Choroid plexus epithelial cell (primary cell): ENCODE measurements around the gene NBPF11.
"Not testable (repeated sequence)": the region's sequence is repeated elsewhere in the genome, so short reads cannot be mapped to it uniquely, and the experiment has no call there.

Experiments used
- DNase-seq: peaks from one replicate; pipeline ENCODE4 v3.0.0-alpha.2; 2010; ENCODE audit warnings: low read depth
- H3K4me3 ChIP-seq: 2 replicates; pipeline ENCODE4 v1.5.1; 2011; ENCODE audit warnings: low read depth, mild to moderate bottlenecking, control low read depth, low read length, moderate library complexity
- CTCF ChIP-seq: conservative IDR thresholded peaks from 2 replicates; pipeline ENCODE4 v1.5.1; 2011; ENCODE audit warnings: low read depth, mild to moderate bottlenecking, control low read depth, inconsistent platforms, low read length, moderate library complexity

Gene NBPF11

DNA sequence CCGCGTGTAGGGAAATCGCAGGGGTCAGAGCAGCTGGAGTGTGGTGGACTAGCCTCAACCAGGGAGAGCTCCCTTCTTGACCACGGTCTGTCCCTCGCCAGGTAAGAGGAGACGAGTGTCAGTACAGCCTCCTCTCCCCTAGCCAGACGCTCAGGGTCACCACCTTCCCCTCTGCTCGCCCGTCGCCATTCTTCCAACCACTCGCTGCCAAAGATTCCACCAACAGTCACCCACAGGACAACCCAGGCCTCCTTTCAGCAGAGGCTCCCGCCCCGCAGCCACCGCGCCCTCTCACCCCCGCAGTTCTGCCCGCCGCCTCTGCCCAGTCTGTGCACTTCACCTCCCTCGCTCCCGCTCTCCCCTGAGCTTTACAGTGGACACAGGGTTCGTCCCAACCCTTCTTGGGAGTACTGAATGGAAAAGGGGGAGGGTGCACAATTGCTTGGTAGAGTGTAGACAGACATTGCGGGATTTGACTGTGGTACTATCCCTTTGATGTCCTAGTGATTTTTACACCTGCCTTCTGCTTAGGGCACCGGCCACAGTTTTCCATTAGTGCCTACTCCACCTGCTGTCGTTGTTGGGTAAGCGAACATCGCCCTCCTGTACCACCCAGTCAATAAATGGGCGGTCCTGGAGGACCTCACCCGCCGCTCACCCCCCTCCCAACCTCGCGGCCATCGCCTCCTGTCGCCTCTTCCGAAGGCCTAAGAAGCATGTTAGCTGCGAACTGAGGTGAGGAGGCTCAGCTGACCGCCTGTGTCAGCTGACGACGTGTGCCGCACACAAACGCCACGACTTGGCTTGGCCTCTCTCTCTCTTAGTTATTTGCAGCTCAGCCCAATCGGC lies 9.2 kb upstream of the NBPF11 start:
- no peak for TF ChIP-seq CTCF
- no peak overlapping the region for H3K4me3 ChIP-seq
- no peak for DNase-seq

DNA sequence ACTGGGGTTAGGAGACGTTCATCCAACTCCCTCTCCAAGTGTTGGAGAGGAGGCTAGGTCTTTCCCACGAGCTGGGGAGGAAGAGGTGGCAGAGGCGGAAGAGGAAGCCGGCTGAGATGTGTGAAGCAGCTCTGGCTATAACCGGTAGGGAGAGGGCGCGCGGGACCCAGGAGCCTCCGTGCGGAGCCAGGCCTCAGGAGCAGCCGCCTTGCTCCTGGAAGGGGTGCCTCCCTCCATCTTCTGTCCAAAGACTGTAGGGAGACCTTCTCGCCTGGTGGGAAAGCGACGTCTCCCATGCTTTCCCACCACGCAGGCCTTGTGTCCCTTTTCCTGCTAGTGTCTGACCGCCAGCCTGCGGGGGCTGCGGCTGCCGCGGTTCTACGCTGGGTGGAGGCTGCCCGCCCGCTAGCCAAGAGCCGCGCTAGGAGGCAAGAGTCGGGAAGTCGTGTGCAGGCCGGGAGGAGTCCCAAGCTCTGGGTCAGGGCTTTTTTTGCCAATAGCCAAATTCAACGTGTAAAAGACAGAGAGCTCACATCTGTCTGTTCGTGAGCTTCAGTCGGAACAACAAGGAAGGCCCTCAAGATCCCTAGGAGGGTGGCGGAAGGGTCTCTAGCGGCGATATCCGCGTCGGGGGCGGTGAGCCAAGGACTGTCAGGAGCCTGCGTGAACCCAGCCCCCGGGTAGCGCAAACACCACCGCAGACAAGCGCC lies 8.4 kb upstream of the NBPF11 start:
- TF ChIP-seq CTCF, result no peak
- peak; percentile 11 for DNase-seq
- H3K4me3 ChIP-seq, result no peak overlapping the region

DNA sequence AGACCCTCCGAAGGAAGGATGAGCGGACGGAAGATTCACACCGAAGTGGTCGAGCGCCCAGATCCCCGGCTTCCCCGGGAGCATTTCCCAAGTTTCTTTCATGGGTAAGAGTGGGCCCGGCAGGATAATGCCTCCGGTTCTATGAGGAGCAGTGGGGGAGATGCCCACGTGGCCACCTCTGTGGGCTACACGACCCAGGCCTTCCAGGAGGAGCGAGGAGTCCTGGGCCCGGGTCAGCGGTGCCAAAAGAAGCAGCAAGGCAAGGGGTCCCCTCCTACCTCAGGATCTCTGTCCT lies 7.9 kb upstream of the NBPF11 start:
- H3K4me3 ChIP-seq, result no peak overlapping the region
- no peak for TF ChIP-seq CTCF
- DNase-seq, result no peak

DNA sequence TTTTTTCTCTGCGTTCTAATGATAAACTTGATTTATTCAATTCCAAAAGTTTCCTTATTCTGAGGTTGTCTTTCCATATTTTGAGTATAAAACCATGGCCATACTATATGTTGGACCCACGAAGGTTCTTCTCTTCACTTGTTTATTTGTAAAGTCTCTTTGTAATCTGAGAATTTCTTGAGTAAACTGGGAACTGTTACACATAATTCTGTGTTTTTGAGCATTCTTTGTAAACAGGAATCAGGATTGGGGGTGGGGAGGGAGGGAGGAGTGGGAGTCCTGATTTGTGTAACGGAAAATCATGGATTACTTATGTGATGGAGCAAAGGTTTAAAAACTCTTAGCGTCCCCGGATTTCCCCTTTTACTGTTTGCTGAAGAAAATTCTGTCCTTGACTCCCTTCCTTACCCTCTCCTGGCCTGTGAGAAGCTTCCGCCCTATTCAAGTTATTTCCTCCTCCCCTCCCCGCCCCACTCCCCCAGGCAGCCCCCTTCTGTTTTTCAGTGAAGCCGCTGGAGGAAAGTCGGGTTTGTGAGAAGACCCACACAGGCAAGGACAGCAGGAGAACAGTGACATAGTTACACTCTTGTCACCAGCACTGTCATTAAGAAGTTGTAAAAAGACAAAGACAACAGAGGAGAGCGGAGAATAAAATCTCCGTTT lies 6.4 kb upstream of the NBPF11 start:
- H3K4me3 ChIP-seq, result no peak overlapping the region
- no peak for DNase-seq
- no peak for TF ChIP-seq CTCF

DNA sequence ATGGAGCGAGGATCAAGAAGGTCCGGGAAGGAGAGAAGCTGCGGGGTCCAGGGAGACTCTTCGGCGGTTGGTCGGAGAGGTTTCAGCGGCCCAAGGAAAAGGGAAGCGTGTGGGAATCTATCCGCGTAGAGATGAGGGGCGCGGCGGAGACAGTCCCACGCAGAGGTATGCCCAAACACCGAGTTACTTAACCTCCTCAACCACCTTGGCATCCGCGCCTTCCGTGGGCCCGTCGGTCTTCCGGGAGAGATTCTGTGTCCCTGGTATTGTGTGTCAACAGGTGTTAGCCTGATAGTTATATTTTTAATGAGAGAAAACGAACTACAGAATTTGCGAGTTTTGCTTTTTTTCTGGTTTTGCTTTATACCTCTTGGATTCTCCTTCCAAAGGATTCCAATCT lies 5.7 kb upstream of the NBPF11 start:
- not testable (repeated sequence) for H3K4me3 ChIP-seq, DNase-seq

GRCh38 chr1:148155494-148156275 lies 3.6 kb upstream of the NBPF11 start:
- not testable (repeated sequence) for DNase-seq, H3K4me3 ChIP-seq

DNA sequence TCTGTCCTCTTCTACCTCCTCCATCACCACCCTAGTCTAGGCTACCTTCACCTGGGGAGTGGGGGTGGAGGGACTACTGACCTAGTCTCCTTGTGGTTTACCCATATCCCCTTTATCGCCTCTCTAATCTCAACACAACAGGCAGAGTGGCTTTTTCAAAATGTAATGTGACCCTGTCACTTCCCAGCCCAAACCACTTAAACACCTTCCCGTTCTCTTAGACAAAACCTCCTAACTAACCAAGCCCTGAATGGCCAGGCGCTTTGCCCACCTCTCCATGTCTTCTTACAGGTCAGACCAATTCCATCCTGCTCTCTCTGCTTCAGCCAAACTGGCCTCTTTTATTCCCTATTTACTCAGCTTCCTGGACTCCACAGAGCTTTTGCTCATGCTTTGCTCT lies 714 bp upstream of the NBPF11 start:
- DNase-seq, H3K4me3 ChIP-seq: not testable (repeated sequence)

GRCh38 chr1:148151371-148151819 lies 686 bp downstream of the NBPF11 start:
- peak overlapping the region; percentile 64 for H3K4me3 ChIP-seq
- peak; percentile 26 for DNase-seq

GRCh38 chr1:148150945-148151344 lies 1.1 kb downstream of the NBPF11 start:
- peak; percentile 38 for DNase-seq
- peak overlapping the region; percentile 64 for H3K4me3 ChIP-seq

DNA sequence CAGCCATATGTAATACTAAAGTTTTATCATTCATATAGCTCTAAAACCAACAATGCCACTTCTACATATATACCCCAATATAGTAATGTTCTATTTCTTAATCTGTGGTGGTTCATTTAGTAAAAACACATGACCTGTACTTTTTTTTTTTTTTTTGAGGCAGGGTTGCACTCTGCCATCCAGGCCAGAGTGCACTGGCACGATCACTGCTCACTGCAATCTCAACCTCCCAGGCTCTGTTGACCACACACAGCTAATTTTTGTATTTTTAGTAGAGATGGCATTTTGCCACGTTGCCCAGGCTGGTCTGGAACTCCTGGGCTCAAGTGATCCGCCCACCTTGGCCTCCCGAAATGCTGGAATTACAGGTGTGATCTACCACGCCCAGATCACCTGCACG lies 2.1 kb downstream of the NBPF11 start:
- not testable (repeated sequence) for H3K4me3 ChIP-seq, DNase-seq

GRCh38 chr1:148149050-148149815 lies 2.8 kb downstream of the NBPF11 start:
- not testable (repeated sequence) for H3K4me3 ChIP-seq, DNase-seq

GRCh38 chr1:148147052-148147838 lies 4.8 kb downstream of the NBPF11 start:
- not testable (repeated sequence) for H3K4me3 ChIP-seq, DNase-seq
